Measurements from ENCODE around the gene RAPGEF3. TPM values are rescaled to one million over a fixed set of nuclear protein-coding genes. Genes with fewer than 3 reads are reported as not detected.

Gene RAPGEF3
- total RNA-seq, 3 donors from 2014 or later = 40.6 to 87.8 (median 60.3) TPM

DNA sequence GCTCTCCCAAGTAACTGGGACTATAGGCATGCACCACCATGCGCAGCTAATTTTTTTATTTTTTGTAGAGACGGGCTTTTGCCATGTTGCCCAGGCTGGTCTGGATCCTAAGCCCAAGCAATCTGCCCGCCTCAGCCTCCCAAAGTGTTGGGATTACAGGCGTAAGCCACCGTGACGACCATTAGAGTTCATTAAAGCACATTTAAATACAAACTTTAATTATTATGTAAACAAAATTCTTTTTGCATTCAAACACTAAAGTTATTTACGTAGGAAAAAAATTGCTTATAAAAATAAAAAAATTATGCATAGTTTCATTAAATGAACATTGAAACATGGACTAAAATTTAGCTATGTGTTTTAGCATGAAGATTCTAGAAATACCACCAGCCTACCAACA, 60.0 kb downstream of the RAPGEF3 start:
- Histone ChIP-seq H3K9me3 (no peaks in the 10 kb centered on the region), H3K36me3 (no peaks in the 10 kb centered on the region), H3K4me3 (no peak overlapping the region), H3K27me3 (no peaks in the 10 kb centered on the region), H3K27ac (no peak overlapping the region), H3K4me1 (no peaks in the 10 kb centered on the region)
- TF ChIP-seq POLR2AphosphoS5 (IDR thresholded peaks at IDR 0.05) = no peak
- TF ChIP-seq POLR2A (IDR thresholded peaks at IDR 0.05) = no peak
- TF ChIP-seq, protein P1, sequence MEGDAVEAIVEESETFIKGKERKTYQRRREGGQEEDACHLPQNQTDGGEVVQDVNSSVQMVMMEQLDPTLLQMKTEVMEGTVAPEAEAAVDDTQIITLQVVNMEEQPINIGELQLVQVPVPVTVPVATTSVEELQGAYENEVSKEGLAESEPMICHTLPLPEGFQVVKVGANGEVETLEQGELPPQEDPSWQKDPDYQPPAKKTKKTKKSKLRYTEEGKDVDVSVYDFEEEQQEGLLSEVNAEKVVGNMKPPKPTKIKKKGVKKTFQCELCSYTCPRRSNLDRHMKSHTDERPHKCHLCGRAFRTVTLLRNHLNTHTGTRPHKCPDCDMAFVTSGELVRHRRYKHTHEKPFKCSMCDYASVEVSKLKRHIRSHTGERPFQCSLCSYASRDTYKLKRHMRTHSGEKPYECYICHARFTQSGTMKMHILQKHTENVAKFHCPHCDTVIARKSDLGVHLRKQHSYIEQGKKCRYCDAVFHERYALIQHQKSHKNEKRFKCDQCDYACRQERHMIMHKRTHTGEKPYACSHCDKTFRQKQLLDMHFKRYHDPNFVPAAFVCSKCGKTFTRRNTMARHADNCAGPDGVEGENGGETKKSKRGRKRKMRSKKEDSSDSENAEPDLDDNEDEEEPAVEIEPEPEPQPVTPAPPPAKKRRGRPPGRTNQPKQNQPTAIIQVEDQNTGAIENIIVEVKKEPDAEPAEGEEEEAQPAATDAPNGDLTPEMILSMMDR (IDR thresholded peaks at IDR 0.05) = no peak
- intact Hi-C loops (cut with DNase I; ENCODE audit: low total_unique reads) = no loop called here
- no peak for DNase-seq (ENCODE audit: low spot score in 2 of 2)

DNA sequence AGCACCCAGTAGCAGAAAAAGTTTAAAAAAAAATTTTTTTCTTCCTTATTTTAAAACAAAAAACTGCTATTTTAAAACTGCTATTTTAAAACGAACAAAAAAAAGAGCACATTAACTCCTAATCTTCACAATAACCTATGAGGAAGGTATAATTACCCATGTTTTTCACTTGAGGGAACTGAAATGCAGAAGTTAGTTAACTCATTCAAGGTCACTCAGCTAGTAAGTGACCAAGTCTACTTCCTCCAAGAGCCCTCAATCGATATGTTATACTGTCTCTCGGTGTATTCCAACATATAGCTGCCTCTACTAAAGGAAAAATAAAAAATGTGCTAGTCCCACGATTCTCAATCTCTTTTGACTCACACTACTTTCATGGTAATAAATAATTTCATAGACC, 60.6 kb downstream of the RAPGEF3 start:
- Histone ChIP-seq H3K27ac (no peak overlapping the region), H3K36me3 (no peaks in the 10 kb centered on the region), H3K4me3 (no peak overlapping the region), H3K4me1 (no peaks in the 10 kb centered on the region), H3K27me3 (no peaks in the 10 kb centered on the region), H3K9me3 (no peaks in the 10 kb centered on the region)
- intact Hi-C loops (cut with DNase I; ENCODE audit: low total_unique reads) = no loop called here
- no peak for DNase-seq (ENCODE audit: low spot score in 2 of 2)
- no peak for TF ChIP-seq POLR2A (IDR thresholded peaks at IDR 0.05)
- TF ChIP-seq, protein P1 (IDR thresholded peaks at IDR 0.05) = no peak
- no peak for TF ChIP-seq POLR2AphosphoS5 (IDR thresholded peaks at IDR 0.05)

DNA sequence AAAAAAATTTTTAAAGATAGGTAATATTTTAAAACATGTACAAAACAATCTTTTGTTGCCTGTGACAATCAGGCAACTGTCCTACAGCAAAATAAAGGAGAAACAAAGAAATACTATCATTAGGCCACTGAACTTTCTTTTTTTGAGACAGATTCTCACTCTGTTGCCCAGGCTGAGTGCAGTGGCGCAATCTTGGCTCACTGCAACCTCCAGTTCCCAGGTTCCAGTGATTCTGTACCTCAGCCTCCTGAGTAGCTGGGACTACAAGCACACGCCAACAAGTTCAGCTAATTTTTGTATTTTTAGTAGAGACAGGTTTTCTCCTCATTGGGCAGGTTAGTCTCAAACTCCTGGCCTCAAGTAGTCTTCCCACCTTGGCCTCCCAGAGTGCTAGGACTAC, 69.5 kb downstream of the RAPGEF3 start:
- no peak for DNase-seq (ENCODE audit: low spot score in 2 of 2)
- Histone ChIP-seq H3K36me3 (no peaks in the 10 kb centered on the region), H3K4me3 (no peak overlapping the region), H3K4me1 (no peaks in the 10 kb centered on the region), H3K27ac (no peak overlapping the region), H3K9me3 (no peaks in the 10 kb centered on the region), H3K27me3 (no peaks in the 10 kb centered on the region)
- intact Hi-C loops (cut with DNase I; ENCODE audit: low total_unique reads) = no loop called here
- TF ChIP-seq POLR2AphosphoS5 (IDR thresholded peaks at IDR 0.05) = no peak
- TF ChIP-seq, protein P1 (IDR thresholded peaks at IDR 0.05) = no peak

DNA sequence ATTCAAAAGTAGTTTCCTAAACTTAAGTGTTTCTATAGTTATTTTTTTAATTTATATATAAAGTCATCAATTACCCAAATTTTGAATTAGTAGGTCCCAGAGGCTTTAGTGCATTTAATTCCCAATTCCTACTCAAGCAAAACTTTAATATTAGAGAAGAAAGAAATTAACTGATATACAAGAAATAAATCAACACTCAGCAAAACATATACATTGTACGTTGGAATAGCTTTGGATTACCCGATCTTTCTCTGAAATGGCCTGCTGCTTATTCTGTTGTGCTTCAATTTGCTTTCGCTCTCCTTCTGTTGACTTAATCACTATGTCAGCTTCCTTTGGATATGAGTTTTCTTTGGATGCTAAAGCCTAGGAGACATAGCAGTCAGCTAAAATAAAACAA, 71.0 kb downstream of the RAPGEF3 start:
- TF ChIP-seq POLR2A (IDR thresholded peaks at IDR 0.05) = no peak
- TF ChIP-seq POLR2AphosphoS5 (IDR thresholded peaks at IDR 0.05) = no peak
- TF ChIP-seq, protein P1 (IDR thresholded peaks at IDR 0.05) = no peak
- intact Hi-C loops (cut with DNase I; ENCODE audit: low total_unique reads) = no loop called here
- Histone ChIP-seq H3K9me3 (no peaks in the 10 kb centered on the region), H3K4me3 (no peak overlapping the region), H3K27ac (no peak overlapping the region), H3K36me3 (no peaks in the 10 kb centered on the region), H3K4me1 (no peaks in the 10 kb centered on the region), H3K27me3 (no peaks in the 10 kb centered on the region)
- DNase-seq (ENCODE audit: low spot score in 2 of 2) = no peak

DNA sequence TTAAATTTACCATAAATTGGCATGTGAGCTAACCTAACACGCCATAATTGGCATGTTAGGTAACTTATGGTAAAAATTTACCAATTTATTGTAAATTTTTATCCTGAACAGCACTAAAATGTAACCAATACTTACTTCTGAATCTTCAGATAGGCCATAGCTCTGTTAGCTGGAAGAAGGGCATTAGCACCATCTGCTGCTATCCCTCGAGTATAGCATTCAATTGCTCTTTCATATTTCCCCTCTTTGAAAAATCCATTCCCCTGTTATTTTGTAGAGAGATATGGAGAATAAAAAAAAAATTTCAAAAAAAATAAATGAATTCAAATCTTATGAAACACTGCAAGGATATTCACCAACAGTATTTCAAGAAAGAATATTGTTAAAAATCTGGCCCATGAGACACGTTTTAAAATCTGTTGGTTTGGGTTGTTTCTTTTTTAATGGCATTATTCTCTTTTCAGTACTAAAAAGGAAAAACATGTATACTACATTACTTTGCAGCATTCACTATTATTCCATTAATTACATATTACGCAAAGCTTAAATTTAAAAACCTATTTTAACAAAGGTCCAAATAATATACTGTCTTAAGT, 71.9 kb downstream of the RAPGEF3 start:
- Histone ChIP-seq H3K36me3 (no peaks in the 10 kb centered on the region), H3K27me3 (no peaks in the 10 kb centered on the region), H3K9me3 (no peaks in the 10 kb centered on the region), H3K4me1 (no peaks in the 10 kb centered on the region), H3K27ac (no peak overlapping the region), H3K4me3 (no peak overlapping the region)
- intact Hi-C loops (cut with DNase I; ENCODE audit: low total_unique reads) = no loop called here
- no peak for DNase-seq (ENCODE audit: low spot score in 2 of 2)
- TF ChIP-seq, protein P1 (IDR thresholded peaks at IDR 0.05) = peak in 2 of 3 donors; percentile 40 to 49
- no peak for TF ChIP-seq POLR2A (IDR thresholded peaks at IDR 0.05)

Other genes starting within 250 kb of the RAPGEF3 start
- gene RPAP3, start 52.9 kb downstream of the RAPGEF3 start, total RNA-seq = 10 to 100 TPM; 11.4 to 25.0 (median 18.7) TPM
- gene ENDOU, start 33.4 kb downstream of the RAPGEF3 start, total RNA-seq = 1 to 10 TPM in 2 of 3 donors, under 1 TPM in 1; 0.98 to 1.4 (median 1.0) TPM
- 10 to 100 TPM; 27.5 to 51.5 (median 30.6) TPM for gene SLC48A1, start 14.4 kb upstream of the RAPGEF3 start, total RNA-seq
- gene HDAC7, start 61.0 kb upstream of the RAPGEF3 start, total RNA-seq = 10 to 100 TPM; 37.6 to 77.0 (median 44.9) TPM
- 10 to 100 TPM in 2 of 3 donors, 1 to 10 TPM in 1; 1.6 to 41.7 (median 16.1) TPM for gene VDR, start 146.1 kb upstream of the RAPGEF3 start, total RNA-seq
- gene TMEM106C, start 204.7 kb upstream of the RAPGEF3 start, total RNA-seq = 100 to 1,000 TPM in 1 of 3 donors, 10 to 100 TPM in 2; 35.2 to 131 (median 73.4) TPM
- 1 to 10 TPM in 2 of 3 donors, not detected in 1; 1.6 to 3.2 TPM for gene COL2A1, start 245.6 kb upstream of the RAPGEF3 start, total RNA-seq

Measured in breast epithelium (tissue), 4 donors.